HG03175 (cell line): Measurements from ENCODE around the gene AANAT.

Source experiments
- ATAC-seq: cut with Tn5 transposase; IDR thresholded peaks from one replicate; pipeline ENCODE4 v1.9.1; 2021; ENCODE audit warnings: mild to moderate bottlenecking, moderate library complexity; ENCODE audit not compliant: unreplicated experiment

The AANAT gene

DNA sequence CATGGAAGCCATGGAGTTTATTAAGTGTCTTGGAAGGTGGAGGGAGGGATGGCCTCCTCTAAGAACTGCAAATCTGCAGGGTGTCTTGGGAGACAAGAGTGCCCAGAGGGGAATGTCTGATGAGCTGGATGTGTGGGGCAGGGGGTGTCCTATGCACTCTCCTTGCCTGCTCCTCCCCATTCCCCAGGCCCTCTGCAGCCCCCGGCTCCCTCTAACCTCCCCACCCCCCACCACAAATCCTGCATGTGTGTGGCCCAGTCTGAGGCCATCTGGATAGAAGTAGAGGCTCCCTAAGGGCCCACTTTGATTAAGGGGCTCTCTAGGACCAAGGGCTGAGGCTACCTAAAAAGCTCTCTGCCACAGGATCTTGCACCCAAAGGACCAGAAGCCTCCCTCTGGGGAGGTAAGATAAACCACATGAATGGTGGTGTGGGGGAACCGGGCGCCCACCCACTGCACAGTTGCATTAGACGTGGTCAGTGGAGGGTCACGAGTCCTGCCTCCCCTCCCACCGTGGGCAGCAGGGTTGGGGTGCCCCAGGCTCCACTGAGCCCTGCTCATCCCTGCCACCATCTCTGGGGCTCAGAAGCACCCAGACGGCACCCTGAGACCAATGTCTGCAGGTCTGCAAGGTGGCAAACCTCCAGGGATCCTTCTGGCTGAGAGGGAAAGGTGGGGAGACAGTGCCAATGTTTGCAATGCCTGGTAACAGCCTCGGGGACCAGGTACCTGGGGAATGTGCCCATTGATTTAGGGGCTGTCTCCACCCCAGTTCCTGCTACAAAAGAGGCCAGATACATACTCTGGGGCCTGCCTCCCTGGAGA is 618 bp downstream of the AANAT start:
- no peak for ATAC-seq

DNA sequence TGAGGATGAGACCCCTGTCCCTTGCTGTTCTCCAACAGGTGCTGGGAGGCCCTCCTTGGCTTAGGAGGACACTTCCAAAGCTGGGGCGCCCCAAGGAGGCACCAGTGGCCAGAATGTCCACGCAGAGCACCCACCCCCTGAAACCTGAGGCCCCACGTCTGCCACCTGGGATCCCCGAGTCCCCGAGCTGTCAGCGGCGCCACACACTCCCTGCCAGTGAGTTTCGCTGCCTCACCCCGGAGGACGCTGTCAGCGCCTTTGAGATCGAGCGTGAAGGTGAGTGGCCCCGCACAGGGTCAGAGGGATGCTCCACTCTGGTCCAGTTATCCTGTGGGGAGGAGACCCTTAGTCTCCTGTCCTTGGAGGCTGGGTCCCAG is 1.2 kb downstream of the AANAT start:
- ATAC-seq, result no peak

DNA sequence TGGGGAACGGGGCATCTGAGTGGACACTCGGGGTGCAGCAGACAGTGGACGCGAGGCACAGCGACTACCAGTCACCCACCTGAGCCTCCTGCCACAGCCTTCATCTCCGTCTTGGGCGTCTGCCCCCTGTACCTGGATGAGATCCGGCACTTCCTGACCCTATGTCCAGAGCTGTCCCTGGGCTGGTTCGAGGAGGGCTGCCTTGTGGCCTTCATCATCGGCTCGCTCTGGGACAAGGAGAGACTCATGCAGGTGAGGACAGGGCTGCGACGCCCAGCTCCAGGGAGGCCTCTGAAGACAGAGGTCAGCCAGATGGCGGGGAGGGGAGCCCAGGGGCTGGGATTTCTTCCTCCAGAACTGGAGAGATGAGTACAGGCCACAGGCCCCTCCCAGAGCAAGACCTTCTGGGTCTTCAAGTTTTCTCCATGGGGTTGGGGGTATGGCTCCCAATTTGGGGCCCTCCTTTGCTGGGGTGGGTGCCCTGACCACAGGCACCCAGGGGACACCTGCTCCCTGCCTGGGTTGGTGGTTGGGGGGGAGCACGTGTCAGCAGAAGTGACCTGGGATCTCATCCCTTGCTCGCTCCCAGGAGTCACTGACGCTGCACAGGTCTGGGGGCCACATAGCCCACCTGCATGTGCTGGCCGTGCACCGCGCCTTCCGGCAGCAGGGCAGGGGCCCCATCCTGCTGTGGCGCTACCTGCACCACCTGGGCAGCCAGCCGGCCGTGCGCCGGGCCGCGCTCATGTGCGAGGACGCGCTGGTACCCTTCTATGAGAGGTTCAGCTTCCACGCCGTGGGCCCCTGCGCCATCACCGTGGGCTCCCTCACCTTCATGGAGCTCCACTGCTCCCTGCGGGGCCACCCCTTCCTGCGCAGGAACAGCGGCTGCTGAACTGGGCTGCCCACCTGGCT is 1.9 kb downstream of the AANAT start:
- no peak for ATAC-seq

DNA sequence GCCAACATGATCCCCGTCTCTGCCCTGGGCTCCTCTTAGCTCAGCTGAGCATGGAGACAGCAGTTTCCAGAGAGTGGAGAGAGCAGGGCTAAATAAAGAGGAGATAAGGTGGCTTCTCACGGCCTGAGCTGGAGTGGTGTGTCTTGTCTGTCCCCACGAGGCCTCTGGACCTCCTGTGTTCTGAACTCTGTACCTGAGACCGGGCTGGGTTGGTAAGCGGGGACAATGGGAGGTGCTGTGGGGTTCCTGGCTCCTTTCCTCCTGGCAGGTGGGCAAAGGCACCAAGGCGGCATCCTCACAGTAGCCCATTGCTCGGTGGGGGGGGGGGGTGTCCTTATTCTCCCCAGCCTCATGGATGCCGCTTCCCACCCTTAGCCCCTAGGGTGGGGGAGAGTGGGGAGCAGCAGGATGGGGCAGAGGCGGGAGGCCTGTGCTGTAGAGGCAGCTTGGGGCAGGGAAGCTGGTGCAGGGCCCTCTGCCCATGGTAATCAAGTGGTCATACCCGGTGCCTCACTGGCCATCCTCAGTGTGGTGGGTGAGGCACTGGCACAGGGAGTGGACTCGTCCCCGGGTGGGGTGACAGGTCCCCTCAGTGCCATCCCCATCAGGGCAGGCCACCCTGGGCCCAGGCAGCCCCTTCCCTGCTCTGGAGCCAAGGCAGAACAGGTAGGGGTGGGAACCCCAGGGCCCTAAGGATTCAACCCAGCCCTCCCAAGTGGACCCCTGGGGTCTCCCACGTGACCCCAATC is 2.8 kb downstream of the AANAT start:
- no peak for ATAC-seq

DNA sequence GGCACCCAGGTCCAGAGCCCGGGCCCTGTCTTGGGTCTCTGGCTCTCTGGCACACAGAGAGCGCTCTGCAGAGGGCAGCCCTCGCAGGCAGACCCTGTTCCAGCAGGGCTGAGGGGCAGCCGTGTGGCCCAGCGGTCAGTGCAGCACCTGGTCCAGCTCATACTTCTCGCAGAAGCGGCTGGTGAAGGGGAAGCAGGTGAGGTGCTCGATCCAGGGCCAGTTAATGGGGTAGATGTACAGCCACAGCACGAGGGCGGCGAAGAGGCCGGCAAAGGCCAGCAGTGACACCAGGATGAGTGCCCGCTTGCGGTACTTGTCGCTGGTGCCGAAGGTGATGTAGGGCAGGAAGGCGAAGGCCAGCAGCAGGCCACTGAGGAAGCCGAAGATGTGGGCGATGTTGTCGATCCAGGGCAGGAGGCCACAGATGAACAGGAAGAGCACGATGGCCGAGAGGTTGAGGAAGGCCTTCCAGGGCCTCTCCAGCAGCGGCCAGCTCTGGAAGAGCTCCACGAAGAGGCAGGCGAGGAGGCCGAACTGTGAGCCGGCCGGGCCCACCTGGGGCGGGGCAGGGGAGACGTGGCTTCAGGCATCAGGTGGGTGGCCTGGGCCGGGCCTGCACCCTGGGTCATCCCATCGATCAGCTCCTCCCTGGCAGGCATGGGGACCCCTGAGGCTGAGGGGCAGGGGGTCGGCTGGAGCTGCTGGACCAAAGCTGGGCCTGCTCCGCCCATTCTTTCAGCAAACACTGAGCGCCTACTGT is 4.3 kb downstream of the AANAT start:
- ATAC-seq, result no peak

DNA sequence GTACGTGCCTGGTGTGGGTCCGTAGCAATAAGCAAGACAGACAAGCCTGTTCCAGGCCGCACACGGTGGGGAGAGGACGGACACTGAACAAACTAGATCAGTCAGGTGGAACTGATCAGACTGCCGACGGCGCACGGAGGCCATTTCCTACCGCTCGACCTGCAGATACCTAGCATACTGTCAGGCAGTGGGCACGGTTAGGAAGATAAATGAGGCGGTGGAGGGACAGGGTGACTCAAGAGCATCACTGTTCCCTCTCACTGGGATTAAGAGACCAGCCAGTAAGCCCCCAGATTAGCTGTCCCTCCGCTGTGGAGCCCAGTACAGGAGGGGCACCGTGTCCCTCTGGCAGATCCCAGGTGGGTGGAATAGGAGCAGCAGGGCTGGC is 4.8 kb downstream of the AANAT start:
- ATAC-seq, result no peak

DNA sequence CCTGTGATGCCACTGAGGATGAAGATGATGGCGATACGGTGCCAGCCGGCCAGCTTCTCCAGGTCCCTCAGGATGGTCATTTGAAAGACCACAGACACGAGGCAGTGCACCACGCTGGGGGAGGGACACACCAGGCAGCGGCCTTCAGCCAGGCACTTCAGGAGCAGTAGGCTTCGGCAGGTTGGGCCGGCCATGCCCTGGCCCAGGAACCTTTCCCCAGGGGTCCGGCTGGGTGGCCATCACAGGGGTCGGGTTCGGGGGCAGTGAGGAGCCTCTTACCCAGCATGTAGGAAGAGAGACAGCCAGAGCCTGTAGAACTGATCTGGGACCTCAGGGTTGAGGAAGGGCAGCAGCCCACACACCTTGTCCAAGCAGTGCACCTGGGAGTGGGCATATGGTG is 5.3 kb downstream of the AANAT start:
- no peak for ATAC-seq

DNA sequence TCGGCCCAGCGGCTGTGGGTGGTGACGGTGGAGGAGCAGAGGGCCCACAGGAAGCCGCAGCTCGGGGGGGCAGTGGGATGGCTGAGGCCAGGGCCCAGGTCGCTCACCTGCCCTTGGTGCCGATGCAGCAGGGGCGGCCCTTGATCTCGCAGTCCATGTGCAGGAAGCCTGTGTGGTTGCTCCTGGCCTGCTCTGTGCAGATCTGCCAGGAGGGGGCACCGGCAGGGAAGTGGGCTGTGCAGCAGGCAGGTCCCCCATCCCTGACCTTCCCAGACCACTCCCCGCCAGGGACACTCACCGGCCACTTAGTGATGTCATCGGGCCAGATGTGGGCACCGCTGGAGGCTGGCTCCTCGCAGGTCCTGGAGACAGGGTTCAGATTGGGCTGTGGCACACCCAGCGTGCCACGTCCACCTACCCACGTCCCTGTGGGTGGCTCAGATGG is 6.2 kb downstream of the AANAT start:
- ATAC-seq, result no peak

DNA sequence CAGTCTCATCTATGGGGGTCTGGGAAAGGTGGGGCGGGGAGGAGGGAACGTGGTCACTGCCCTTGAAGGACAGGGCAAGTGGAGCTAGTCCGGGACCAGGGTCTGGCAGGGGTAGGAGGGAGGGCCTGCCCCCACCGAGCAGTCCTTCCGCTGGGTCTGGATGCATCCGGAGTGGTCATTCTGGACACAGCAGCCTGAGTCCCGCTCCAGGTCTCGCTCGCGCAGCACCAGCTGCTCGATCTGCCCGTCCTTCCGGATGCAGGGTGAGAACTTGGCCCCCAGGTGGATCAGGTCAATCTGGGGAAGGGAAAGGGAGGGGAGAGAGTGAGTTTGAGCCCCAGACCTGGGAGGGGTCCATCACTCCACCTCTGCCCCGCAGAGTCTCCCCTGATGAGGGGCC is 6.8 kb downstream of the AANAT start:
- no peak for ATAC-seq

DNA sequence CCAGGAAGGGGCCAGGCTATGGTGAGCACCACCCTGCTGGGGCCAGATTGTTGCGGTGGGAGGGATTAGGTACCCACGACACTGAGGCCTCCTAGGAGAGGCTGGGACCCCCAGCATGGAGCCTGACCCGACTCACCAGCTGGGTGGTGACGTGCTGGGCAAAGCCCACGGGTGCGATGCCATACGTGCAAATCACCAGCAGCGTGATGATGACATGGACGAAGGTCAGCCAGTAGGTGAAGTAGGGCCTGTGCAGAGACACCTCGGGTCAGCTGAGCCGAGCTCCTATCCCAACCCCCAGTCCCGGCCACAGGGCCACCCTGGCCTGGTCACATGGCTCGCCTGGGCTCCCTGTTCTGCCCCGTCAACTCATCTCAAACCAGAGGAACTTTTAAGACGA is 7.5 kb downstream of the AANAT start:
- ATAC-seq, result no peak

DNA sequence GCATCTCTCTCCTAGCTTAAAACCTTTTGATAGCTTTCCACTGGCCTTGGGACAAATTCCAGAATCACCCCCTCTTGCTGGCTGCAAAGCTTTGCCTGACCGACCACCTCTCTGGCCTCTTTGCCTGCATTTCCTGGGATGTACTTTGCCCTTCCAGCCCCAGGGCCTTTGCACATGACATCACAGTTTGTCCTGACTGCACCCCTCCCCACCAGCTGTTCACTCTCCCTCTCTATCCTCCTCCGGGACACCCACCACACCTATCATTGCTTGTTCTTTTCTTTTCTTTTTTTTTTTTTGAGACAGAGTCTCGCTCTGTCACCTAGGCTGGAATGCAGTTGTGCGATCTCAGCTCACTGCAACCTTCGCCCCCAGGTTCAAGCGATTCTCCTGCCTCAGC is 7.9 kb downstream of the AANAT start:
- ATAC-seq, result no peak

DNA sequence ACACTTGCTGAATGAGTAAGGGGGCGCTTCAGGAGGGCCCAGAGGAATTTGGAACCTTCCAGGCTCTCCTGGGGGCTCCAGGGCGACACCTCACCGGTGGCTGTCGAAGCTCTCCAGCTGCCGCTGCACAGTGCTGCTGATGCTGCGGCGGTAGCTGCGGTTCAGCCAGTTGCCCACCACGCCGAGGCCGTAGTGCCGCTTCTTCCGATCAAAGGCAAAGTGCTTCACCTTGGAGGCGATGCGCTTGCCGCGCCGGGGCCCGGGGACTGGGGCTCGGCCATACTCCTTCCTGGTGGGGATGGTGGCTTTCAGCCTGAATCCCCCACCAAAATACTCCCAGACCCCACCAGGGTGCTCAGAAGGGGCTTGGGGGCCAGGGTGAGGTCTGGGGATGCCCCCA is 9.3 kb downstream of the AANAT start:
- no peak for ATAC-seq

DNA sequence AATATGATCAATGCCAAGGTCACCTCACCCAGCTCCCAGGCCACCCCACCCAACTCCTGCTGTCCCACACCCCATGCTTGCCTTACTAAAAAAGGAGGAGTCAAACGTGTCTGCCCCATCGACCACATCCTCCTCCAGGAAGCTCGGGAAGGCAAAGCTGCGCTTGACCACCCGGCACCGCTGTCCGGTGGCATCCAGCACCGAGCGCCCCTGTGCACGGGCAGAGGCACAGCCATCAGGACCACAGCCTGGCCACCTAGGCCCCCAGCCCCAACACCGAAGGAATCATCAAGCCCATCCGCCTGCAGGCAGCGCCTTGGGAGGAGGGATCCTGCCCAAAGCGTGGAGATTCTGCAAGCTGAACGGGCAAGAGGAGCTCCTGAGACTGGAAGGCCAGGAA is 10.2 kb downstream of the AANAT start:
- no peak for ATAC-seq

DNA sequence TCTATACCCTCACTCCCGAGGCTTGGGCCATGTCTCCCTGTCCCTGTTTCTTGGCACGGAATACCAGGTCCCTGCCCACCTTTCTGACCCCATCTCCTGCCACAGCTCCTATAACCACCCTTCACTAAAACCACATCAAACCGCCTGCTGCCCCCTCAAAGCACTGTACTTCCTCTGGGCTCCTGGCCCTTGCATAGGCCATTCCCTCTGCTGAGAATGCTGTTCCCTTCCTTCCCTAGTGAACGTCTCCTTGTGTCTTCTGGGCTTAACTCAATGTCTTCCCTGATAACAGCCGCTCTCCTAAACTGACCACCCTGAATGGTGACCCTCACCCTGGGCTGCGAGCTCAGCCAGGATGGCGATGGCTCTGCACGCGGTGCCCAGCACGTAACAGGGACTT is 10.7 kb downstream of the AANAT start:
- ATAC-seq, result no peak

DNA sequence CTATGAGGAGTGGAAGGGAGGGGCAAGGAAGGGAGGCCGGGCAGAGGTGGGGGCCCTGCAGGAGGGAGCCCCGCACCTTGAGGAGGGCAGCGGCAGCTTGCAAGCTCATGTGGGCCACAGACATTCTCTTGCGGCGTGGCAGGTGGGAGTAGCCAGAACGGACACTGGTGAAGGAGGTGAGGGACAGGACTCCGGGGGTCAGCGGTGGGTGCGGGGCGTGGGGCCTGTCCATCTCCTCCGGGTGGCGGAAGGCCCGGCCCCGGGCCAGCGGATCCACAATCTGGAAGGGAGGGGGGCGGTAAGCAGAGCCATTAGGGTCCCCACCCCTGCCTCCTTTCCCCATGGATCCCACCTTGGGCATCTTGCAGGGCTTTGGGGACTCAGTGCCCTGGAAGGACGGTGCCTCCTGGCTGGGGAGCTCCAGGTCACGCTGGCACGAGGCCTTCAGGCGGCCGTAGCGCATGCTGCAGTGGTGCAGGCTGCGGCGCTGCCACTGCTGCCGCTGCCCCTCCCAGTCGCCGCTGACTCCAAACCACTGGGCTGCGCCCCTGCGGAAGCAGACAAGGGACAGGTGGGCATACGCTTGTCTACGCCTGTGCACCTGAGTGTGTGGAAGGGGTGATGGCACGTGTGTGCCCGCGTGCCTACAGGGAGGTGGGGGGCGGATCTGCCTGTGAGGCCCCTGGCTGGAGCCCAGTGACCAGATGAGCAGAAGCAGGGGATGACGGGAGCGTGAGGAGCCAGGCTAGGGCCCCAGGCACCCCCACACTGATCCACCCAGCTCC is 11.5 kb downstream of the AANAT start:
- no peak for ATAC-seq

DNA sequence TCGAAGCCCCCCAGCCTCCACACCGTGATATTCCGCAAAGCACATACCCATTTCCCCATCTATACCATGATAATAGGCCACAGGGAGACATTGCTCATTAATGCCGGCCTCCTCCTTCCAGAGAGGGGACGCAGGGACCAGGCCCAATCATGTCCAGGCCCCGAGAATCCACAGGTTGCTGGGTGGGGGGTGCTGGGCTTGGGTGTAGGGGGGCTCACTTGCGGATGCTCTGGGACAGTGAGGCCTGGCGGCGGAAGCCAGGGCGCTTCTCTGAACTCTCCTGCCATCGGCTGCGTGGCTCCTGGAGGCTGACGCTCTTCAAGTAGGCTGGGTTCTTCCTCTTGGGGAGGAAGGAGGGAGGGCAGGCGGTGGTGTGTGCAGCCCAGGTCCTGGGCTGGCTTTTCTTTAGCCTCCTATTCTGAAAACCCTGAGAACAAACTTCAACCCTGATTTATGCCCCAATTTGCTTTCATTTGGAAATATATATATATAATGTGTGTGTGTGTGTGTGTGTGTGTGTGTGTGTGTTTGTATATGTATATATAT is 12.2 kb downstream of the AANAT start:
- no peak for ATAC-seq

DNA sequence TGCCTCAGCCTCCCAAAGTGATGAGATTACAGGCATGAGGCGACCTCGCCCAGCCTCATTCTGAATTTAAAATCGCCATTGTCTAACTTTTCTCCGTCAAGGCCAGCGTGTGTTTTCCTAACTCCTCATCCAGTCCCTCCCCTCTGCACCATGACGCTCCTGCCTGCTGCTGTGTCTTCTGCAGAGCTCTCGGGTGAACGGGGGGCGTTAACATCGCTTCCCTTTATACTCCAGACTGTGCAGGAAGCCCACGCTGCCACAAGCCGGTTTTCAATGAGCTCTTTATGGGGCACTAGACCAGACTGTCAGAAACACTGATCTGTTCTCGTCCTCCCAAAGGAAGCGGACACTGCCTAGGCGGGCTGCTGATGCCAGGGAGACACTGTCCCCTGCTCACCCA is 13.2 kb downstream of the AANAT start:
- peak; percentile 12 for ATAC-seq

DNA sequence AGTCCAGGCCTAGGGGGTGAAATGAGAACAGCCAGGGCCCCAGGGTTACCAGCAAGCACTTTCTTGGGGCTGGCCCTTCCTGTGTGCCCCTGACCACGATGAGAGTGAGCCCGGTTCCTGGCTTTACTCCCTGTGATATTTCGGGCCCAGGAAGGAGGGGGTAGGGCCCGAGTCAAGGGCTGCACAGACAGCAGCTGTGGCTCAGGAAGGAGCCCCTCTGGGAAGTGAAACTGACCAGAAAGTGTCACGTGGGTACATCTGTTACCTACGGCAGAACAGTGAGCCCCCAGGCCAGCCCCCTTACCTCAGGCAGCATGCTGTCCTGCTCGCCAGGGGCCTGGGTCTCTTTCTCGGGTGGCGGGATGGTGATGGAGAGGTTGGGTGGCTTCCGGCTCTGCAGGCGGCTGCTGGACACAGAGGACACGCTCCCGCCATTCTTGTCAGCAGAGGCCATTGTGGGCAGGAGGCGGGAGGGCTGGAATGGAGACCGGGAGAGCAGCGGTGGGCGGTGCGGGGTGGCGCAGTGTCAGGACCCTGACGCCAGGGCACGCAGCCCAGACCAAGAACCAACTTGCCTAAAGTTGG is 13.8 kb downstream of the AANAT start:
- peak; percentile 55 for ATAC-seq

DNA sequence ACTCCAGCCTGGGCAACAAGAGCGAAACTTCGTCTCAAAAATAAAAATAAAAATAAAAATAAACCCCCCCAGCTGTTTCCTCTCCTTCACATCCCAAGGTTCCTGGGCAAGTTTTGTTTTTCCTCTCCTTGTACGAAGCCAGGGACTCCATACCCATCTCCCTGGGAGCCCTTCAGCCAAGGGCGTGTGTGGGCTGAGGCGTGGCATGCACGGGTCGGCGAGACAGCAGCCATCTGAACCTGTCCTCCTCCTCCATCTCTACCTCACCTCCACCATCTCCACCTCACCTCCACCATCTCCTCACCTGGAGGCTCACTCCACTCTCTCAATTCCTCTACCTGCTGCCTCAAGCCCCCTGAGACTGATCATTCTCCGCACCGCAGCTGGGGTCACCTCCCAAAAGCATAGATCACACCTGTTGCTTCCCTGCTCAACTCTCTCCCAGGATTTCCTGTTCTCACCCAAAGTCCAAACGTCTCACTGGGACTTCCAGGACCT is 16.9 kb downstream of the AANAT start:
- ATAC-seq, result no peak
